ENCODE measurements around the gene RTN4RL1.

Gene RTN4RL1

DNA sequence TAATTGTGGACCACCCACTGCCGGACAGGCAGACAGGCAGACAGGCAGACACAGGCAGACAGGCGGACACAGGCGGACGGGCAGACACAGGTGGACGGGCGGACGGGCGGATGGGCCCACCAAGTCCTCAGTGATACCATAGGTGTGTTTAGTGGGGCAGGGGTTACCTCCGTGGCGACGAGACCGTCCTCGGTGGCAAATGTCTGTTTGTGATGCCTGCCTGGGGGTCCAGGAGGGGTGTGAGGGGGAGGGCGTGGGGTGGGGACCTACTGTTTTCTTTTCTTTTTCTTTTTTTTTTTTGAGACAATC, 76.7 kb downstream of the RTN4RL1 start:
- DNase-seq (ENCODE audit: low spot score) = no peak

DNA sequence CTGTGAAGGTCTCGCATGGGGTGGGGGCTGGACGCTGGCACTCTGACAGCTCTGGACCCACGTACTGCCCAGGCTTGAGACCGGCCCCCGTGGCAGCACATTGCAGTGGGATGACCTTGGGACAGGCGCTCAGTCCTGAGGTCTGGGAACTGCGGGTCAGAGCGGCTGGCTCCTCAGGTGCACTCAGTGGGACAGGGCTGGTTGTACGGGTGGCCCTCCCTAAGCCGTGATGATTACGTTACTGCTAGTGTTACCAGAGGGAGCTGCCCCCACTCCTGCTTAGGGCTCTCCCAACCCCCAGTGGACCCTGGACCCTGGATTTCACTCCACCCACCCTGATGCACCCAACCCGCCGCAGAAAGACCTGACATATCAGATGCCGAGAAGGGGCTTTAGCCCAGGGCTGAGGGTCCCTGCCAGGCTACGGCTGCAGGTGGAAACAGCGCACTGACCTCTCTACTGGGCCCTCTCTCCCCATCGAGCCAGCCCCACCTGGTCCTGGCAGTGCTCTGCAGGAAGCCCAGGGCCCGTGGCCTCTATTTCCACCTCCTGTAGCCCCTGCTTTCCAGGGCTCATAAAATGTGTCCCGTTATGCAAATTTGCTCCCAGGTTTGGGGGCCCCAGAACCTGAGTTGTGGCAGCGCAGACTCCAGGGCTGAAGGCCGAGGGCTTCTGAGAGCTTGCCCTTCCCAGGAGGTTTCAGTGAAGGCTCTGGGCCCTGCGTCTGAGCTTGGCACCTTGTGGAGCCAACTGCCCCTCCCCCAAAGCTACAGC, 77.2 kb downstream of the RTN4RL1 start:
- DNase-seq (ENCODE audit: low spot score) = no peak

GRCh38 chr17:1947229-1947742, 77.8 kb downstream of the RTN4RL1 start:
- DNase-seq (ENCODE audit: low spot score) = no peak

DNA sequence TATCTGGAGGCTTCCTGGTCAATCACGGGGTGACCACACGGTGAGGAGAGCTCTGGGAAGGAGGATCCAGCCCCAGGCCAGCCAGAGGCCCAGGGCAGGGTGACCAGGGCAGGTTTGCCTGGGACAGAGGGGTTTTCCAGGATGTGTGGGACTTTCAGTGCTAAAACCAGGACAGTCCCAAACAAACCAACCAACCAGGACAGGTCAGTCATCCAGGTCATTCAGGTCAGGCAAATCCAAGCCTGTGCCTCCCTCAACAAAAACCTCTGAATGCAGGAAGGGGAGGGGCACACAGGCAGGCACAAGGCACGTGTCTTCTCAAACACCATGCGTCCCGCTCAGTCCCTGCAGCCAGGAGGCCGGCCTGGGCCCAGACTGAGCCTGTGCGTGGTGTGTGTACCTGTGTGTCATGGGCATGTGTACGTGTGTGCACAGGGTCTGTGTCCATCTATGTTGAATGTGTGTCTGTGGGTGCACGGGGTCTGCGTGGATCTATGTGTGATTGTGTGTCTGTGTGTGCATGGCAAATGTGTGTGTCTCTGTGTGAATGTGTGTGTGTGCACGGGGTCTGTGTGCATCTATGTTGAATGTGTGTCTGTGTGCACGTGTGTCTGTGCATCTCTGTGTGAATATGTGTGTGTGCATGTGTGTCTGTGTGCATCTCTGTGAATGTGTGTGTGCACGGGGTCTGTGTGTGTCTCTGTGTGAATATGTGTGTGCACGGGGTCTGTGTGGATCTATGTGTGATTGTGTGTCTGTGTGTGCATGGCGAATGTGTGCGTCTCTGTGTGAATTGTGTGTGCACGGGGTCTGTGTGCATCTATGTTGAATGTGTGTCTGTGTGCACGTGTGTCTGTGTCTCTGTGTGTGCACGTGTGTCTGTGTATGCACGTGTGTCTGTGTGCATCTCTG, 78.9 kb downstream of the RTN4RL1 start:
- no peak for DNase-seq (ENCODE audit: low spot score)

- DNase-seq (ENCODE audit: low spot score) = no peak
Measured at GRCh38 chr17:1945621-1946020, 79.5 kb downstream of the RTN4RL1 start.

GRCh38 chr17:1943436-1943831, 81.7 kb downstream of the RTN4RL1 start:
- DNase-seq (ENCODE audit: low spot score) = no peak

DNA sequence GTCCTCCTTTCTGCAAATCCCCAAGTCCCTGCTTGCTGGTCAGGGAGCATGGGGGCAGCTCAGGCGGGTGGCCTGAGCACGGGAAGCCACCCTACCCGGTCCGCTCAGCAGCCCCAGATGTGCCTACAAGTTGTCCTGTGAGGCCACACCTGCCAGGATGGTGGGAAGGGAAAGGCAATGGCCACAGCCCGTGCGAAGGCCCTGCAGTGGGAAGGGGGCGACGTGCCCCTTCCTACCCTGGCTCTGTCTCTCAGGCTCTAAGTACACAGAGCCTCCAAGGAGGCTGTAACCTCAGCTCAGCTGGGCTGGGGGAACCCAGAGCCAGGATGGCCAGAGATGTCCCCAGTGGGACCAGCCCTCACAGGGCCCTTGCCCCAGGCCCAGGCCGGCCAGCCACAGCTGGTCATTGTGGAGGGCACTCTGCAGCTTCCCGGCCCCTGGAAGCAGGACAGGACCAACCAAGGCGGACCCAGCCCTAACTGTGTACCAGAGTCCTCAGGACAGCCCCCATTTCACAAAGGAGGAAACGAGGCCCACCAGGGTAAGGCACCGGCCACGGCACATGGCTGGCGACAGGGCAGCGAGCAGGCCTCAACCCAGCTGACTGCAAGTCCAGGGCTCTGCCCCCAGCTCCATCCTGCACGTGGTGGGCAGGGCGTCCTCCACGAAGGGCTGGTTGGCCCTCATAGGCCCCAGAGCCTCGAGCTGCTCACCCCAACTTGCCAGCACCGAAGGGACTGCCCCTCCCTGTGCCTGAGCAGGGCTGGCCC, 82.3 kb downstream of the RTN4RL1 start:
- no peak for DNase-seq (ENCODE audit: low spot score)

- DNase-seq (ENCODE audit: low spot score) = no peak
Measured at GRCh38 chr17:1942066-1942365, 83.1 kb downstream of the RTN4RL1 start.

DNA sequence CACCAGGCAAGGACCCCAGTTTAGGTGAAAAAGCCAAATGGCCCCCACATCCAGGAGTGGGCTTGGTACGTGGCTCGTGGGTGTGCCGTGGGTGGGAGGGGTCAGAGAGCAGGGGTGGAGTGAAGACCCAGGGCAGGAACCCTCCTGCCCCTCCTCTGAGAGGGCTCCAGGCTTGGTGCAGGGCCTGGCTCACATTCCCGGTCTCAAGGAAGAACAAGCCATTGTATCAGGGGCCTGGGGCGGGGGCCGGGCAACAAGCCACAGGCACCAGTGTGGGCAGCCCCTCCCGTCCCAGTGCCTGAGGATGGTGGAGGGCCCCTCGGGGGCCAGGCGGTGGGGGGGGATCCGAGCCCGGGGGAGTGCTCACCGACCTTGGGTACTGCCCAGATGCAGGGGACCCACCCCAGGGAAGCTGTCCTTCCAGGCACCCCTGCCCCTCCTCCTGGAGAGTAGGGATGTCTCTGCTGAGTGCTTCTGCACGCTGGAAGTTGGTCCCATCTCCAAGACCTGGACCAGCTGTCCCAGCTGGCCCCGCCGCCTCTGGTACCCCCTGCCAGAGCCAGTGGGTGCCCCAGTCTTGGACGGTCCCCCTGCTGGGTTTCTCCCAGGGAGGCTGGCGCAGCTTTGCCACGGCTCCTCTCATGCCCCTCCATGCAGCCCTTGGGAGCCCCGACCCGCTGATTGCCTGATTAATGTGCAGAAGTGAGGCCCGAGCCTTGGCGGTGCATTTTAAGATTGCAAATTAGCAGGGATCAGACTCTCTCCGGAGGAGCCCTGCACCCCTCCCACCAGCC, 83.7 kb downstream of the RTN4RL1 start:
- DNase-seq (ENCODE audit: low spot score) = no peak

DNA sequence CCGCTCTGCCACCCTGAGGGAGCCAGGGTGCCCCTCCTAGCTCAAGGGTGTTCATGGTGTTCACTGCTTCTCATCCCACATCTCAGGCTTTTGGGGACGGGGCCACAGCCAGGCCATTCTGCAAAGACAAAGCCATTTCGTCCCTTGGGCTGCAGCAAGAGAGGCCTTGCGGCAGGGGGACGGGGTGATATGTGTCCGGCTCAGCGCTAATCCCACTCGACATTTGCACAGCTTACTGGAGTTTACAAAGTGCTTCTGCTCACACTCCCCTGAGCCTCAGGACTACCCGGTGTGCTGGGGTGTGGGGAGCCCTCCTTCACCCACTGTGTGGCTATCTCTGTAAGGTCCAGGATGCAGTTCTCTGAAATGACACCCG, 84.3 kb downstream of the RTN4RL1 start:
- DNase-seq (ENCODE audit: low spot score) = no peak

DNA sequence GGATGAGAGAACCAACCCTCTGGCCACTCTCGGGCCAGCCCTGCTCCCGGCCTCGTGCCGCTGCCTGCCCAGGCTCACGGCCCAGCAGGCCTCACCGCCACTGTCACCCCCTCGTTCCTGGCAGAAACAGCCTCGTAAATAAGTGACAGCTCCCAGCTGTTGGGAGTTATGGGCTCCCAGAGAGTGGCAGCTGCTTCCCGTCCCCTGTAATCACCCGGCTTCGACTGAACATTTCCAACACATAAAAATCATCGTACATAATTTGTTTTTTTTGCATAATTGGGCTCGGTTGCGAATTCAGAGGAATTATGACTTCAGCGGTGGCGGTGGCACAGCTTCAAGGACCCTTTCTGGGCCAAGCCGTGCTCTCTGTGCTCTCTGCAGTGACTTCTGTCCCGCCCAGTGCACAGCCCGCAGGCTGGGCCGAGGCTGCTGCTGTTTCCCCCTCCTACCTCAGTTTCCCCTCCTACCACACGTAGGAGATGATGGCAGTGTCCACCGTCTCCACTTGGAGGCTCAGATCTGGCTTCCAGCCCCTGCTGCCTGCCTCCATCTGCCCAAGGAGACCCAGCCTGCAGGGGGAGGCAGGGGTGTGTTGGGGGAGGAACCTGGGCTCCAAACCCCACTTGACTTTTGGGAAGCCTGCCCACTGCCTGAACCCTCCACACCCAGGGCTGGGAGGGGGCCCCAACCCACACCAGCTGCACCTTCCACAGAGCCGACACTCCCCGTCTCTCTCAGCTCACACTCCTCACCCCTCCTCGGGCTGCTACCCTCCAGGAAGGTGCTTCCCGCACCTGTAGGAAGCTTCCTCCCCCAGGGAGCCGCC, 84.9 kb downstream of the RTN4RL1 start:
- DNase-seq (ENCODE audit: low spot score) = no peak

GRCh38 chr17:1937461-1937860, 87.7 kb downstream of the RTN4RL1 start:
- DNase-seq (ENCODE audit: low spot score) = no peak

GRCh38 chr17:1936766-1937165, 88.4 kb downstream of the RTN4RL1 start:
- DNase-seq (ENCODE audit: low spot score) = no peak

GRCh38 chr17:1934901-1935300, 90.2 kb downstream of the RTN4RL1 start:
- DNase-seq (ENCODE audit: low spot score) = no peak

GRCh38 chr17:1933875-1934715, 91.0 kb downstream of the RTN4RL1 start:
- DNase-seq (ENCODE audit: low spot score) = peak; percentile 48

- DNase-seq (ENCODE audit: low spot score) = peak; percentile 70
Measured at GRCh38 chr17:1931844-1932579, 93.1 kb downstream of the RTN4RL1 start.

- DNase-seq (ENCODE audit: low spot score) = no peak
Measured at GRCh38 chr17:1930337-1930645, 94.8 kb downstream of the RTN4RL1 start.

GRCh38 chr17:1928976-1929375, 96.2 kb downstream of the RTN4RL1 start:
- peak; percentile 65 for DNase-seq (ENCODE audit: low spot score)

GRCh38 chr17:1920948-1921351, 104.2 kb downstream of the RTN4RL1 start:
- peak; percentile 84 for DNase-seq (ENCODE audit: low spot score)
